DND-41 (cell line): ENCODE results near the gene PPAN.

ENCODE experiments used
- ATAC-seq: fragments of 200-7000 bp; cut with Tn5 transposase; 3 replicates; pipeline ENCODE4 v1.9.1; 2021; ENCODE audit warnings: low read depth; ENCODE audit not compliant: insufficient read depth
- DNase-seq: peaks from one replicate; pipeline ENCODE4 v3.0.0-alpha.2; 2020
- H2AFZ ChIP-seq: 2 replicates; pipeline ENCODE4 v1.6.0; 2012; ENCODE audit warnings: low read depth, low read length
- H3K27ac ChIP-seq: 2 replicates; pipeline ENCODE4 v1.5.1; 2012; ENCODE audit warnings: low read length, inconsistent platforms
- H3K27me3 ChIP-seq: fragments of 200-600 bp; sonication (generic); 2 replicates; pipeline ENCODE4 v1.6.0; 2012; ENCODE audit warnings: low read length, mild to moderate bottlenecking, inconsistent platforms; ENCODE audit not compliant: insufficient read depth, poor library complexity
- H3K36me3 ChIP-seq: 2 replicates; pipeline ENCODE4 v1.5.1; 2012; ENCODE audit warnings: low read length, inconsistent platforms; ENCODE audit not compliant: insufficient read depth
- H3K4me1 ChIP-seq: 2 replicates; pipeline ENCODE4 v1.5.1; 2012; ENCODE audit warnings: mild to moderate bottlenecking, low read length; ENCODE audit not compliant: insufficient read depth
- H3K4me2 ChIP-seq: 2 replicates; pipeline ENCODE4 v1.6.0; 2012; ENCODE audit warnings: mild to moderate bottlenecking, moderate library complexity, low read length, inconsistent platforms; ENCODE audit not compliant: insufficient read depth
- H3K4me3 ChIP-seq, 2 experiments: fragments of 200-600 bp in 1 of 2; shearing (Covaris generic) in 1 of 2; 2 replicates each; pipeline ENCODE4 v1.5.1; 2012 to 2016; ENCODE audit warnings: inconsistent platforms in 2 of 2, low read length in 2 of 2, mild to moderate bottlenecking in 2 of 2, low read depth in 1 of 2, moderate library complexity in 1 of 2
- H3K79me2 ChIP-seq: 2 replicates; pipeline ENCODE4 v1.6.0; 2012; ENCODE audit warnings: low read length, inconsistent platforms; ENCODE audit not compliant: insufficient read depth
- H3K9ac ChIP-seq: 2 replicates; pipeline ENCODE4 v1.6.0; 2012; ENCODE audit warnings: low read depth, mild to moderate bottlenecking, inconsistent platforms, low read length, moderate library complexity
- H3K9me3 ChIP-seq: 2 replicates; pipeline ENCODE4 v1.5.1; 2012; ENCODE audit warnings: low read length, moderate library complexity, mild to moderate bottlenecking, inconsistent platforms; ENCODE audit not compliant: insufficient read depth, severe bottlenecking
- H4K20me1 ChIP-seq: 2 replicates; pipeline ENCODE4 v1.6.0; 2012; ENCODE audit warnings: low read length; ENCODE audit not compliant: insufficient read depth
- CTCF ChIP-seq: IDR thresholded peaks from 2 replicates; pipeline ENCODE4 v1.5.1; 2012; ENCODE audit warnings: borderline replicate concordance, low read length, moderate library complexity, mild to moderate bottlenecking; ENCODE audit not compliant: poor library complexity, severe bottlenecking; ENCODE audit errors: extremely low read depth
- EZH2 ChIP-seq: IDR thresholded peaks from 3 replicates; pipeline ENCODE4 v1.6.1; 2012; ENCODE audit warnings: borderline replicate concordance, low read depth, mild to moderate bottlenecking, moderate library complexity, low read length, inconsistent platforms; ENCODE audit not compliant: severe bottlenecking

Gene PPAN

GRCh38 chr19:10132905-10133304, 26.7 kb downstream of the PPAN start:
- Histone ChIP-seq H3K36me3 (peaks cover 97% of the 10 kb centered on the region), H3K9me3 (no peaks in the 10 kb centered on the region), H3K79me2 (0 out of 2 replicates have a peak, but pooled peaks cover 3% of the 10 kb centered on the region), H2AFZ (no peak overlapping the region), H3K27me3 (no peaks in the 10 kb centered on the region), H3K9ac (no peak overlapping the region), H3K27ac (no peak overlapping the region), H3K4me3 (no peak overlapping the region), H4K20me1 (peaks cover 37% of the 10 kb centered on the region), H3K4me1 (no peaks in the 10 kb centered on the region), H3K4me2 (no peak overlapping the region)
- no peak for ATAC-seq
- no peak for DNase-seq
- no peak for TF ChIP-seq EZH2
- TF ChIP-seq CTCF = no peak

DNA sequence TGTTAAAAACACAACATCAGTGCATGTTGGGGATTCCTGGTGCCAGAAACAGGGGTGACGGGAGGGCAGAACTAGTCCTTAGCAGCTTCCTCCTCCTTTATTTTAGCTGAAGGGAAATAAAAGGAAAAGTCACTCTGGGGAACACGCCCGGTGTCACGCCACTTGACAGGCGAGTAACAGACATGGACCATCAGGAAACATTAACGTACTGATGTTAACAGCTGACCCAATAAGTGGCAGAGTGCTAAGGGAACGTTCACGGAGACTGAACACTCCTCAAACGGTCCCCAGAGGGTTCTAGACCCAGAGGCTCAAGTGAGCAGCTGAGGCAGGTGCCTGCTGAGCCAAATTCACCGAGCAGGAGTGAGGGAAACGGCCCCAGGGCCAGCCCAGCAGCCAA, 27.4 kb downstream of the PPAN start:
- DNase-seq = no peak
- H3K9me3 ChIP-seq = no peaks in the 10 kb centered on the region
- no peak overlapping the region for H3K9ac ChIP-seq
- no peak overlapping the region for H3K4me3 ChIP-seq
- no peak overlapping the region for H2AFZ ChIP-seq
- 0 out of 2 replicates have a peak, but pooled peaks cover 3% of the 10 kb centered on the region for H3K79me2 ChIP-seq
- no peak for ATAC-seq
- no peak overlapping the region for H3K4me2 ChIP-seq
- TF ChIP-seq CTCF = no peak
- H3K27ac ChIP-seq = no peak overlapping the region
- peaks cover 99% of the 10 kb centered on the region for H3K36me3 ChIP-seq
- no peaks in the 10 kb centered on the region for H3K4me1 ChIP-seq
- H4K20me1 ChIP-seq = peaks cover 44% of the 10 kb centered on the region
- H3K27me3 ChIP-seq = no peaks in the 10 kb centered on the region

DNA sequence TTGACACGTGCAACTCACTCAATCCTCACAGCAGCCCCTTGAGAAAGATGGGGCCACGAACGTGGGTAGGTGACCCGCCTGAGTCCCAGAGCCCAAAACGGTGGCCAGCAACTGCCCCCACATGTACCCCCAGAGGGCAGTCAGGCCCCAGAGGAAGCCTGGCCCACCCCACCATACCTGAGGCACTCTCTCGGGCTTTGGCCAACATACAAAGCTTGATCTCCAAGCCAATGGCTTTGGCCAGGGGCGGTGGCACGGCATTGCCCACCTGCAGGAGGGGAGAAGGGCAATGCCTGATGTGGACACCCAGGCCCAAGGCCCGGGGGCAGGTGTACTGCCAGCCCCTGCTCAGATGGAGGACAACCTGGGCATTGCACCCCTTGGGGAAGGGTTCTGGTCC, 27.9 kb downstream of the PPAN start:
- ATAC-seq = no peak
- no peak overlapping the region for H2AFZ ChIP-seq
- no peak overlapping the region for H3K4me2 ChIP-seq
- no peaks in the 10 kb centered on the region for H3K4me1 ChIP-seq
- no peak overlapping the region for H3K27ac ChIP-seq
- H3K9me3 ChIP-seq = no peaks in the 10 kb centered on the region
- TF ChIP-seq CTCF (no peak), EZH2 (no peak)
- peaks cover 48% of the 10 kb centered on the region for H4K20me1 ChIP-seq
- H3K27me3 ChIP-seq = no peaks in the 10 kb centered on the region
- no peak overlapping the region for H3K9ac ChIP-seq
- H3K4me3 ChIP-seq = no peak overlapping the region
- 0 out of 2 replicates have a peak, but pooled peaks cover 3% of the 10 kb centered on the region for H3K79me2 ChIP-seq
- peaks cover 99% of the 10 kb centered on the region for H3K36me3 ChIP-seq
- no peak for DNase-seq
